Raji (cell line): ENCODE measurements around the gene SLC66A2.

ENCODE experiments used
- POLR2A ChIP-seq: IDR thresholded peaks from 2 replicates; pipeline ENCODE4 v1.6.1; 2011; ENCODE audit warnings: low read depth, low read length, control low read depth; ENCODE audit not compliant: insufficient read depth

Gene SLC66A2

GRCh38 chr18:79945118-79946042 lies 6.1 kb downstream of the SLC66A2 start:
- TF ChIP-seq POLR2A: no peak

GRCh38 chr18:79944746-79945117 lies 6.7 kb downstream of the SLC66A2 start:
- TF ChIP-seq POLR2A: no peak

- TF ChIP-seq POLR2A: no peak
These were observed 7.2 kb downstream of the SLC66A2 start for GRCh38 chr18:79944126-79944731.

GRCh38 chr18:79943608-79944125 lies 7.8 kb downstream of the SLC66A2 start:
- no peak for TF ChIP-seq POLR2A

- TF ChIP-seq POLR2A: no peak
These were observed 8.5 kb downstream of the SLC66A2 start for GRCh38 chr18:79942786-79943607.

DNA sequence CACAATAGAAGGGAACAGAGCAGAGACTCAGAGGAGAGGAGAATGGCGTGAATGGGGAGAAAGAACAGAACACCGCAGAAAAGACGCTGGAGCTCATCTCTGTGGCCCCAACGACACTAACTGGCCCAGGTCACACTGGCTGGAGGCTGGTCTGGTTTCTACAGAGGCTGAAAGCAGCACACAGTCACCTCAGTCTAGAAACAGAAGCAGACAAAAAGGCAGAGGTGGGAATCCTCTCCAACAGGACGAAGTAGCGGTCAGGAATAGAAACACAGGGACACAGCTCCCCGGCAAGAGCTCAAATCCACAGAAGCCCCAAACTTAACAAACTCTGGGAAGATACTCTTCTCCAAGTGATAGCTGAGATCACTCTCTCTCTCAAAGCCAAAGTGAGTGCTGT lies 9.2 kb downstream of the SLC66A2 start:
- no peak for TF ChIP-seq POLR2A

DNA sequence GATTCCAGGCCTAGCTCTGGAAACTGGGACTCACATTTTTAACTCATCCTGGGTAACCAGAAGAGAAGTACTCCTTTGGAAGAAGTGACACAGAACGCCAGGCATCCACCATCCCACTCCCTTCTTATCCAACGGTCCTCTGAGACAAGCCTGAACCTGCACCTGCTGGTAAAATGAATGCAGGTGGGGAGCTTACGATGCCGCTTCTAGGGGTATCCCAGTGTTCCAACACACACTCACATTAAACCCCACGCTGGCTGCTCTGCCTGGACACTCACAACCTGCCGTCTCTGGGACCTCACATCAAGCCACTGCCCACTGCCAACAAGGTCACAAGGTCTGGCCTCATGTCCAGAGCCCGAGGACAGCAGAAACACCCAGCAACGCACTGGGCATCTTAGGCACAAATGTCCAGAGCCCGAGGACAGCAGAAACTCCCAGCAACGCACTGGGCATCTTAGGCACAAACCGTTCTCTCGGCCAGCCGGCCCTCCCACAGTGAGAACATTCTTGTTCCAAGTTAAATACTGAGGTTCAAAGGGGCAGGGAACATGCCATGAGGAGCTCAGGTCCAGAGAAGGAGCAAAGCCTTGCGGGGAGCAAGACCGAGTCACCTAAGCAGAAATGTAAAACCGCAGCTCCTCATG lies 9.9 kb downstream of the SLC66A2 start:
- TF ChIP-seq POLR2A: no peak

DNA sequence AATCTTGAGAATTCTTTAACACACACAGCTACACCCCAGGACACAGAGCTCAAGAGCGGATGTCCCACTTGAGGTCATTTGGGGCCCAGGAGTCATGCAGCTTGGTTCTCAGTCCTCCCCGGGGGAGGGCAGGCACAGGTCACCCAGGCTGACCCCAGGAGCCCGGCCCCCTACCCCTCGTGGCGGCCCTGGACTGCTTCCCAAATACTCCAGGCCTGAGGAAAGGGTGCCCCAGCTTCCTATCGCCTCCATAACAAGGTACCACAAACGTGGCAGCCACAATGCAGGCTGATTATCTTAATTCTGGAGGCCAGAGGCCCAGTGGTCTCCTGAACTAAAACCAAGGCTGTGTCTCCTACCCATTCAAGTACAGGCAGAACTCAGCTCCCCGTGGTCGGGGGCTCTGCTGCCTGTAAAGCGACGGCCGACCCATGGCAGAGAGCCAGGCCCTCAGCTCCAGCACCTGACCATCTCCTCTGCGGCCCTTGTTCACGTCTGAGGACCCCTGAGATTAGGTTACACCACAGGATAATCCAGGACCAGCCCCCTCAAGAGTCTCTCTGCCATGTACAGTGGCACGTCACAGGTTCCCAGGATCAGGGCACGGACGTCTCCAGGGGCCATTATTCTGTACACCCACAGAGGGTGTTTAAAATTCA lies 10.5 kb downstream of the SLC66A2 start:
- no peak for TF ChIP-seq POLR2A

DNA sequence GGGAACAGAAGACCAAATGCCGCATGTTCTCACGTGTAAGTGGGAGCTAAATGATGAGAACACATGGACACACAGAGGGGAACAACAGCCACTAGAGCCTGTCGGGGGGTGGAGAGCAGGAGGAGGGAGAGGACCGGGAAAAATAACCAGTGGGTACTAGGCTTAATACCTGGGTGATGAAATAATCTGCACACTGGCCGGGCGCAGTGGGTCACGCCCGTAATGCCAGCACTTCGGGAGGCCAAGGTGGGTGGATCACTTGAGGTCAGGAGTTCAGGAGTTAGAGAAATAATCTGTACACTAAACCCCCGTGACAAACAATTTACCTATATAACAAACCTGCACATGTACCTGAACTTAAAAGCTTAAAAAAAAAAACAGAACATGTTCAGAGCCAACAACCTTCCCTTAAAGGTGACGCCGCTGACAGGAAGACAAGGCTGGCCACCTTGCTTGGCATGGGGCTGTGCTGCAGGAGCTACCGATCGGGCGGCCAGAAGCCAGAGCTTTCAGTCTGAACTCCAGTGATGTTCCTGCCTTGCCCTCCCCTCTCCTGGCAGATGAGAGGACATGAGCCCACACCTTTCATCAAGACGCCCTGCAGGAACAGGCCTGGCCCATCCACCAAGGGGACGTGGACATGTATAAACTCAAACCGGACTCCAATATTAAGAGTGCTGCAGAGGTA lies 11.2 kb downstream of the SLC66A2 start:
- TF ChIP-seq POLR2A: no peak

GRCh38 chr18:79939096-79939495 lies 12.4 kb downstream of the SLC66A2 start:
- TF ChIP-seq POLR2A: no peak

GRCh38 chr18:79938196-79938595 lies 13.3 kb downstream of the SLC66A2 start:
- no peak for TF ChIP-seq POLR2A

GRCh38 chr18:79937103-79937860 lies 14.2 kb downstream of the SLC66A2 start:
- TF ChIP-seq POLR2A: no peak

DNA sequence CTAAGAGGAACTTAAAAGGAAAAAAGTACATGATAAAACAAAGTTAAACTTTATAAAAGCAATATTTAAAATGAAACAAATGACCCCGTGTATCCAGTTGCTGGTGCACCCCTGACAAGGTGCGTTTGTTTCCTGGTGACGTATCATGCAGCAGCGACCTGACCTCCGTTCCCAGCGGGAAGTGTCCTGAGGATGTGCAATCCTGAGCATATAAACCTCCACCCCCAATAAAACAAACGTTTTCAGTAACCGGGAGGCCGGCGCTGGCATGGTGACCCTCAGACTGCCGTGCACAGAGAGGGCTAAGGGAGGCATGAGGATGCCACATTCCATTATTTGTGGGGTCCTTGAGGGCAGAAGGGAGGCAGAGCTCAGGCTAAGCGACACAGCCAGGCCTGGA lies 14.8 kb downstream of the SLC66A2 start:
- TF ChIP-seq POLR2A: no peak
